Measurements from ENCODE around the gene SLC52A3.

The SLC52A3 gene

DNA sequence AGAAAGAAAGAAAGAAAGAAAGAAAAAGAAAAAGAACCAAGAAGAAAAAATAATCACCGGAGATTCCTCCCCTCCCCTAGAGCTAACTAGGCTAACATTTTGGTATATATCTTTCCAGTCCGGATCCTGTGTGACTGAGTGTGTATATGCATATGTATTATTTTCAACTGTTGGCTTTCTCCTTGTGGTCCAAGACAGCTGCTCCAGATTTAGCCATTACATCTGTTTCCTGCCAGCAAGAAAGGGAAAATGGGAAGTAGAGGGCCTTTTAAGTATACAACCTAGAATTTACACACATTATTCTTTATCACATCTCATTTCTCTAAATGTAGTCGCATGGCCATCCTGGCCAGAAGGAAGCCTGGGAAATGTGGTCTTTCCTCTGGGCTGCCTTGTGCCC lies 15.2 kb downstream of the SLC52A3 start:
- ATAC-seq, result no peak
- peaks cover 11% of the 10 kb centered on the region for H3K27me3 Mint-ChIP-seq
- H3K4me3 Mint-ChIP-seq, result no peak overlapping the region
- H3K27ac Mint-ChIP-seq, result no peak overlapping the region
- H3K9me3 Mint-ChIP-seq, result no peaks in the 10 kb centered on the region
- no peaks in the 10 kb centered on the region for H3K4me1 Mint-ChIP-seq
- H3K36me3 Mint-ChIP-seq, result no peaks in the 10 kb centered on the region

DNA sequence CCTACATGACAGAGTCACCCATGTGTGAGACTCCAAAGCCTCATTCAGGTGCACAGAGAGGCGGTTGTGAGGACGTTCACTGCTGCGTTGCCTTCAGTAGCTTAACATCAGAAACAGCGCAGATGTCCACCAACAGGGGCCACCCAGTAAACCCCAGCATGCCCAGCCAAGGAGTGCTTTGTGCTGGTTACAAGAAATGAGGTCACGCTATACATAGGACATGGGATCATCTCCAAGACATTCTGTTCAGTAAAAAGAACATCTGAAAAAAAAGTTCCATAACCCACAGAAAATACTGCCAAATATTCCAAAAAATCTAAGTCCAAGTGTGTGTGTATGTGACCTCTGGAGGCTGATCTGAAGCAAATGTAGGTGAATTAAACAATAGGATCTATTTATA lies 16.0 kb downstream of the SLC52A3 start:
- no peak for ATAC-seq

DNA sequence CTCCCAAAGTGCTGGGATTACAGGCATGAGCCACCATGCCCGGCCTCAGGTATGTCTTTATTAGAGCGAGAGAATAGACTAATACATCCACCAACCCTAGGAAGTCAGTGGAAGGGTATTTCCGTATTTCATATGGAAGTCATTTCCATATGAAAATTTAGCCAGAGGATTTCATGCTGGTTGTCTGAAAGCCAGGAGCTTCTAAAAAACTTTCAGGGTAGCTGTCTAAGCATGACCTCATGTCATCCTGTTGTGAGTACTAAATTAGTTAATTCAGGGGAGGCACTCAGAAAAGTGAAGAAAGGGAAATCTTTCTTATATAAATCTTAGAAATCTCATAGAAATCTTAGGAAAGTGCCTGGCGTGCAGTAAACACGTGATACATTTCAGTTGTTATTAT lies 16.5 kb downstream of the SLC52A3 start:
- Mint-ChIP-seq H3K36me3 (no peaks in the 10 kb centered on the region), H3K4me3 (no peak overlapping the region), H3K27me3 (peaks cover 24% of the 10 kb centered on the region), H3K4me1 (no peaks in the 10 kb centered on the region), H3K9me3 (no peaks in the 10 kb centered on the region), H3K27ac (no peak overlapping the region)
- no peak for ATAC-seq

More for the DNA sequence above, 16.0 kb downstream of the SLC52A3 start:
- no peaks in the 10 kb centered on the region for H3K9me3 Mint-ChIP-seq
- H3K27ac Mint-ChIP-seq, result no peak overlapping the region
- no peaks in the 10 kb centered on the region for H3K4me1 Mint-ChIP-seq
- H3K4me3 Mint-ChIP-seq, result no peak overlapping the region
- H3K27me3 Mint-ChIP-seq, result peaks cover 19% of the 10 kb centered on the region
- H3K36me3 Mint-ChIP-seq, result no peaks in the 10 kb centered on the region

GRCh38 chr20:750801-751200 lies 17.5 kb downstream of the SLC52A3 start:
- no peaks in the 10 kb centered on the region for H3K4me1 Mint-ChIP-seq
- no peaks in the 10 kb centered on the region for H3K36me3 Mint-ChIP-seq
- H3K27ac Mint-ChIP-seq, result no peak overlapping the region
- peaks cover 23% of the 10 kb centered on the region for H3K27me3 Mint-ChIP-seq
- no peaks in the 10 kb centered on the region for H3K9me3 Mint-ChIP-seq
- no peak for ATAC-seq
- H3K4me3 Mint-ChIP-seq, result no peak overlapping the region

DNA sequence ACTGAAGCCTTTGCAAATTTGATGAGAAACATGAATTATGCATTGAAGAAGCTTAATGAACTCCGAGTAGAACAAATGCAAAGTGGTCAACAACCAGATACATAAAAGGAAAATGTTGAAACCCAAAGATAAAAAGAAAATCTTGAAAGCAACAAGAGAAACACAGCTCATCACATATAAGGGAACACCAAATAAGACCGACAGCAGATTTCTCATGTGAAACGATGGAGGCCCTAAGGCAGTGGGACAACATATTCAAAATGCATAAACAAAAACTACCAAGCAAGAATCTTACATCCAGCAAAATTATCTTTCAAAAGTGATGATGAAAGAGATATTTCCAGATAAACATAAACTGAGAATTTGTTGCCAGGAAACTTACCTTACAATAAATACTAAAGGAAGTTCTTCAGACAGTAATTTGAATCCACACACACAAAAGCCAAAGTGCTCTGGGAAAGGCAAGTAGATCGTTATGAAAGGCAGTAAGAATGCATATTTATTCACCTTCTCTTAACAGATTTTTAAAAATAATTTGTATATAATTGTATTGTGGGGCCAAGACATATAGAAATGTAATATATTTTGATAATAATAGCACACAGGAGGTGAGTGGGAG lies 22.5 kb downstream of the SLC52A3 start:
- Mint-ChIP-seq H3K4me1 (no peaks in the 10 kb centered on the region), H3K27me3 (peaks cover 34% of the 10 kb centered on the region), H3K4me3 (no peak overlapping the region), H3K27ac (no peak overlapping the region), H3K36me3 (no peaks in the 10 kb centered on the region), H3K9me3 (peaks cover 6% of the 10 kb centered on the region)
- no peak for ATAC-seq

GRCh38 chr20:742156-742555 lies 26.1 kb downstream of the SLC52A3 start:
- peaks cover 35% of the 10 kb centered on the region for H3K27me3 Mint-ChIP-seq
- no peak overlapping the region for H3K4me3 Mint-ChIP-seq
- ATAC-seq, result no peak
- H3K36me3 Mint-ChIP-seq, result no peaks in the 10 kb centered on the region
- peaks cover 6% of the 10 kb centered on the region for H3K9me3 Mint-ChIP-seq
- no peak overlapping the region for H3K27ac Mint-ChIP-seq
- H3K4me1 Mint-ChIP-seq, result no peaks in the 10 kb centered on the region

DNA sequence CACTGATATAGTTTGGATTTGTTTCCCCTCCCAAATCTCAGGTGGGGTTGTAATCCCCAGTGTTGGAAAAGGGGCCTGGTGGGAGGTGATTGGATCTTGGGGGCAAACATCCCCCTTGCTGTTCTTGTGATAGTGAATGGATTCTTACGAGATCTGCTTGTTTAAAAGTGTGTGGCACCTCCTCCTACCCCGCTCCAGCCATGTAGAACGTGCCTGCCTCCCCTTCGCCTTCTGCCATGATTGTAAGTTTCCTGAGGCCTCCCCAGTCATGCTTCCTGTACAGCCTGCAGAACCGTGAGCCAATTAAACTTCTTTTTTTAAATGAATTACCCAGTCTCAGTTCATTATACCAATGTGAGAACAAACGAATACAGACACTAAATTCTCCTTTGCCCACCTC lies 26.7 kb downstream of the SLC52A3 start:
- peaks cover 29% of the 10 kb centered on the region for H3K27me3 Mint-ChIP-seq
- no peaks in the 10 kb centered on the region for H3K4me1 Mint-ChIP-seq
- no peak overlapping the region for H3K4me3 Mint-ChIP-seq
- H3K36me3 Mint-ChIP-seq, result no peaks in the 10 kb centered on the region
- H3K9me3 Mint-ChIP-seq, result peaks cover 6% of the 10 kb centered on the region
- no peak overlapping the region for H3K27ac Mint-ChIP-seq
- no peak for ATAC-seq

DNA sequence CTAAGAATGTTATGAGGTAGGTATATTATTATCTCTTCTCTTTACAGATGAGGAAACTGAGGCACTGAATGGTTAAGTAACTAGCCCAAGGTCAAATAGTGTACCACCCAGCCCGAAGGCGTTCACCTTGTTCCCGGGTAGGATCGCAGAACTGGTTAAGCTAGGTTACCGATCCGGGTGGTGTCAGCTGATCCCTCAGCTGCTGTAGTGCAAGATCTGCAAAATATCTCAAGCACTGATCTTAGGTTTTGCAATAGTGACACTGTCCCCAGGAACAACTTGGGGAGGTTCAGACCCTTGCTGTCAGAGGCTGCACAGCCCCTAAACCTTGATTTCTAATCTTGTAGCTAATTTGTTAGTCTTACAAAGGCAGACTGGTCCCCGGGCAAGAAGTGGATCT lies 28.1 kb downstream of the SLC52A3 start:
- H3K27ac Mint-ChIP-seq, result no peak overlapping the region
- no peak for ATAC-seq
- H3K27me3 Mint-ChIP-seq, result peaks cover 25% of the 10 kb centered on the region
- no peak overlapping the region for H3K4me3 Mint-ChIP-seq
- H3K4me1 Mint-ChIP-seq, result no peaks in the 10 kb centered on the region
- no peaks in the 10 kb centered on the region for H3K36me3 Mint-ChIP-seq
- peaks cover 2% of the 10 kb centered on the region for H3K9me3 Mint-ChIP-seq

- no peaks in the 10 kb centered on the region for H3K9me3 Mint-ChIP-seq
- H3K4me1 Mint-ChIP-seq, result no peaks in the 10 kb centered on the region
Measured at GRCh38 chr20:739736-740135, 28.6 kb downstream of the SLC52A3 start.

DNA sequence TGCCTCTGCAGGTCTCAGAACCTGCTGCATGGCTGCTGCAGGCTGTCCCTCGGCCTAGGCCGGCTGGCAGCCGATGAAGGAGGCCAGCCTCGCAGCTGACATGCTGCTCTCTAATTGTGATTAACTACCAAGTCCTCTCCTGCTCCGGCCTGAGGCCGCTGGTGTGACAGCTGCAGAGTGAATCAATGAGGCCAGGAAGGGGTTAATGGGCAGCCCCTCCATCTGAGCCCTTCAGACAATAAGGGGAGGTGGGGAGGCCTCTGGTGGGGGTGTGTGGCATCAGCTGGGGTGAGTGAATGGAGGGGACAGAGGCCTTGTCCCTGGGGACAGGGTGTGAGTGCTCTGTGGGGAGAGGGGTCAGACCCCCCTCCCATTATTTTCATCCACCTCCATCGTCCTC lies 34.4 kb downstream of the SLC52A3 start:
- no peaks in the 10 kb centered on the region for H3K36me3 Mint-ChIP-seq

More at GRCh38 chr20:739736-740135, 28.6 kb downstream of the SLC52A3 start:
- Mint-ChIP-seq H3K27me3 (peaks cover 29% of the 10 kb centered on the region), H3K4me3 (no peak overlapping the region), H3K36me3 (no peaks in the 10 kb centered on the region), H3K27ac (no peak overlapping the region)
- ATAC-seq, result no peak

DNA sequence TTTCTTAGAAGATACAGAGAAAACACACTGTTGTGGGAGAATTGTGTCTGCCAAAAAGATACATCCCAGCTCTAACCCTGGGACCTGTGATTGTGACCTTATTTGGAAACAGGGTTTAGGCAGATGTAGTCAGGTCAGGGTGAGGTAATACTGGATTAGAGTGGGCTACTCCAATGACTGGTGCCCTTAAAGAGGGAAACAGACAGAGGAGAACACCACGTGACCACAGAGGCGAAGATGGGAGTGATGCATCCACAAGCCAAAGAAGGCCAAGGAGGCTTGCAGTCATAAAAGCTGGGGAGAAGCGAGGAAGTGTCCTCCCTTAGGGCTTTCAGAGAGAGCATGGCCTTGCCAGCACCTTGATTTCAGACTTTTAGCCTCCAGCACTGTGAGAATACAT lies 35.6 kb downstream of the SLC52A3 start:
- Mint-ChIP-seq H3K27me3 (peaks cover 69% of the 10 kb centered on the region), H3K27ac (no peak overlapping the region), H3K36me3 (no peaks in the 10 kb centered on the region), H3K4me1 (peaks cover 6% of the 10 kb centered on the region), H3K4me3 (no peak overlapping the region), H3K9me3 (no peaks in the 10 kb centered on the region)
- ATAC-seq, result no peak

More for the DNA sequence above, 34.4 kb downstream of the SLC52A3 start:
- Mint-ChIP-seq H3K9me3 (no peaks in the 10 kb centered on the region), H3K4me3 (no peak overlapping the region), H3K27ac (no peak overlapping the region), H3K27me3 (peaks cover 68% of the 10 kb centered on the region), H3K4me1 (peaks cover under 1% of the 10 kb centered on the region)
- no peak for ATAC-seq

DNA sequence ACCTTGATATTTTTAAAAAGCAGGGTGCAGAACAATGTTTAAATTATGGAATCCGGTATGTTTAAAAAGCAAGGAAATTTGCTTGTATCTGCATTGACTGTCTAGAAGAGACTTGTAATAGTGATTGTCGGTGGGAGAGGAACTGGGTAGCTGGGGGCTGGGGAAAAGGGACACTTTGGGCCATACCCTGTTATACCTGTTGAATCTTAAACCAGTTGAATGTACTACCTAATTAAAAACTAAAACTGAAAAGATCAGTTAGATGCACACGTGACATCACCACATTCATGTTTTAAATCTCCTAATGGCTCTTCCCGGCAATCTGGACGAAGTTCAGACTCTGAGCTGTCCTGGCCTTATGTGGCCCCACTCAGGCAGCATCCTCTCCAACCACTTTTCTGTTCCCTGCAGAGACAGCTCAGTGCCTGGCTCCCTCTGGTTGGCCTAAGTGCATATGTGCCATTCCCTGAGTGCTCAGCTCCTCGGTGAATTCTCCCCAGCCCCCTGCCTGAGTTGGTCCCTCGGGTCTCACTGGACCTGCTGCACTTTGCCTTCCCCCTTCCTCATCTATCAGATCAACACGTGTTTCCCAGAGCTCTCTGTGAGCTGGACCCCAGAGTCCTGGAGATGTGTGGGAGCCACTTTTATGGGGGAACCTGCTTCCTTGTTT lies 36.3 kb downstream of the SLC52A3 start:
- no peaks in the 10 kb centered on the region for H3K36me3 Mint-ChIP-seq
- H3K27ac Mint-ChIP-seq, result no peak overlapping the region
- no peak overlapping the region for H3K4me3 Mint-ChIP-seq
- H3K4me1 Mint-ChIP-seq, result peaks cover 6% of the 10 kb centered on the region
- peaks cover 67% of the 10 kb centered on the region for H3K27me3 Mint-ChIP-seq
- no peaks in the 10 kb centered on the region for H3K9me3 Mint-ChIP-seq
- no peak for ATAC-seq

- Mint-ChIP-seq H3K36me3 (no peaks in the 10 kb centered on the region), H3K27ac (no peak overlapping the region), H3K4me1 (peaks cover 6% of the 10 kb centered on the region), H3K9me3 (no peaks in the 10 kb centered on the region), H3K27me3 (peaks cover 79% of the 10 kb centered on the region), H3K4me3 (no peak overlapping the region)
- no peak for ATAC-seq
Measured at GRCh38 chr20:730005-730404, 38.3 kb downstream of the SLC52A3 start.

- Mint-ChIP-seq H3K9me3 (no peaks in the 10 kb centered on the region), H3K27me3 (peaks cover 72% of the 10 kb centered on the region), H3K27ac (no peak overlapping the region), H3K36me3 (no peaks in the 10 kb centered on the region), H3K4me3 (peak overlapping the region; percentile 21), H3K4me1 (peaks cover 6% of the 10 kb centered on the region)
- peak; percentile 58 for ATAC-seq
Measured at GRCh38 chr20:728256-728944, 39.9 kb downstream of the SLC52A3 start.

- no peak overlapping the region for H3K27ac Mint-ChIP-seq
- peaks cover 68% of the 10 kb centered on the region for H3K27me3 Mint-ChIP-seq
- H3K36me3 Mint-ChIP-seq, result no peaks in the 10 kb centered on the region
- H3K4me1 Mint-ChIP-seq, result peaks cover 6% of the 10 kb centered on the region
- no peaks in the 10 kb centered on the region for H3K9me3 Mint-ChIP-seq
- H3K4me3 Mint-ChIP-seq, result no peak overlapping the region
- ATAC-seq, result no peak
Measured at GRCh38 chr20:726160-726559, 42.1 kb downstream of the SLC52A3 start.

DNA sequence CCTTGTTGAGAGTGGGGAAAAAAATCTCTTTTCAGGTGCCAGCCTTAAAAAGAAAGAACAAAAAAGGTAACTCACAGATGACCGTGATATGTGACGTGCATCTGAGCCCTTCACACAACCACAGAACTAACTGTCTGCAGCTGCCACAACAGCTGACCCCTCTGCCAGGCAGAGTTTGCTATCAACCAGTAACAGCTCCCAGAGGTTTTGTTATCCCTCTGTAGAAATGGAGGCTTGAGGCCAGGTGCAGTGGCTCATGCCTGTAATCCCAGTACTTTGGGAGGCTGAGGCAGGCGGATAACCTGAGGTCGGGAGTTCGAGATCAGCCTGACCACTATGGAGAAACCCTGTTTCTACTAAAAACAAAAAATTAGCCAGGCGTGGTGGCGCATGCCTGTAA lies 42.8 kb downstream of the SLC52A3 start:
- peaks cover 69% of the 10 kb centered on the region for H3K27me3 Mint-ChIP-seq

More for the DNA sequence above, 42.8 kb downstream of the SLC52A3 start:
- Mint-ChIP-seq H3K4me1 (peaks cover 6% of the 10 kb centered on the region), H3K27ac (no peak overlapping the region), H3K36me3 (no peaks in the 10 kb centered on the region), H3K4me3 (no peak overlapping the region), H3K9me3 (no peaks in the 10 kb centered on the region)
- no peak for ATAC-seq

Measured in stimulated activated memory B cell treated with anti-CD40 and anti-IgM and Interleukin-4, amounts not matched to agents 10 μg/mL and 1 μg/mL and 100 μg/mL, for 72 hours (primary cell).